ENCODE data around the gene SCUBE2. TPM values are rescaled to one million over a fixed set of nuclear protein-coding genes. Genes with fewer than 3 reads are reported as not detected.

The SCUBE2 gene
- total RNA-seq, 4 donors from 2014 or later = 0.78 to 13.1 (median 5.0) TPM

GRCh38 chr11:9089061-9089460, 2.3 kb downstream of the SCUBE2 start:
- no peaks in the 10 kb centered on the region for H3K36me3 ChIP-seq
- H3K4me3 ChIP-seq = no peak overlapping the region
- 83% methylated on average over 1 of the region's 3 CpGs; no CpG with 5 or more reads in 1 of the 2 donors for WGBS, 2 donors (ENCODE audit: low coverage in 1 of 2)
- H3K9me3 ChIP-seq = no peaks in the 10 kb centered on the region
- peaks cover 0 to 17% (median 7%) of the 10 kb centered on the region in 3 donors for H3K4me1 ChIP-seq
- ATAC-seq = no peak
- TF ChIP-seq EP300 (IDR thresholded peaks at IDR 0.05) = no peak
- no peak for TF ChIP-seq POLR2AphosphoS5 (IDR thresholded peaks at IDR 0.05)
- no peak for TF ChIP-seq CTCF (IDR thresholded peaks at IDR 0.05)
- no peak for TF ChIP-seq POLR2A (IDR thresholded peaks at IDR 0.05)
- H3K27me3 ChIP-seq = peaks cover 32% of the 10 kb centered on the region
- no peak overlapping the region for H3K27ac ChIP-seq

- peaks cover 0 to 3% (median 0%) of the 10 kb centered on the region in 3 donors for H3K4me1 ChIP-seq
- H3K9me3 ChIP-seq = no peaks in the 10 kb centered on the region
- H3K4me3 ChIP-seq = no peak overlapping the region
- no peak overlapping the region for H3K27ac ChIP-seq
- ATAC-seq = no peak
- no peaks in the 10 kb centered on the region for H3K27me3 ChIP-seq
- no peaks in the 10 kb centered on the region for H3K36me3 ChIP-seq
- TF ChIP-seq CTCF (IDR thresholded peaks at IDR 0.05) = no peak
- no peak for TF ChIP-seq POLR2A (IDR thresholded peaks at IDR 0.05)
- TF ChIP-seq EP300 (IDR thresholded peaks at IDR 0.05) = no peak
- TF ChIP-seq POLR2AphosphoS5 (IDR thresholded peaks at IDR 0.05) = no peak
- 93% methylated on average over 4 of the region's 4 CpGs for WGBS, 2 donors (ENCODE audit: low coverage in 1 of 2)
Measured at GRCh38 chr11:9082575-9082974, 8.8 kb downstream of the SCUBE2 start.

- TF ChIP-seq CTCF (IDR thresholded peaks at IDR 0.05) (no peak), POLR2A (IDR thresholded peaks at IDR 0.05) (no peak), POLR2AphosphoS5 (IDR thresholded peaks at IDR 0.05) (no peak), EP300 (IDR thresholded peaks at IDR 0.05) (no peak)
- no peak for ATAC-seq
- no peaks in the 10 kb centered on the region for H3K36me3 ChIP-seq
- 73 to 90% methylated on average over 1 of the region's 1 CpG for WGBS, 2 donors (ENCODE audit: low coverage in 1 of 2)
- no peak overlapping the region for H3K4me3 ChIP-seq
- H3K4me1 ChIP-seq = peaks cover 0 to 17% (median 0%) of the 10 kb centered on the region in 3 donors
- H3K9me3 ChIP-seq = no peaks in the 10 kb centered on the region
- no peak overlapping the region for H3K27ac ChIP-seq
- H3K27me3 ChIP-seq = no peaks in the 10 kb centered on the region
Measured at GRCh38 chr11:9081153-9081552, 10.2 kb downstream of the SCUBE2 start.

GRCh38 chr11:9078113-9079086, 13.0 kb downstream of the SCUBE2 start:
- Histone ChIP-seq H3K9me3 (no peaks in the 10 kb centered on the region), H3K27ac (no peak overlapping the region), H3K4me1 (peaks cover 0 to 22% (median 0%) of the 10 kb centered on the region in 3 donors), H3K27me3 (no peaks in the 10 kb centered on the region), H3K4me3 (no peak overlapping the region), H3K36me3 (no peaks in the 10 kb centered on the region)
- no peak for ATAC-seq
- TF ChIP-seq POLR2A (IDR thresholded peaks at IDR 0.05) (no peak), POLR2AphosphoS5 (IDR thresholded peaks at IDR 0.05) (no peak), EP300 (IDR thresholded peaks at IDR 0.05) (no peak), CTCF (IDR thresholded peaks at IDR 0.05) (no peak)
- WGBS, 2 donors (ENCODE audit: low coverage in 1 of 2) = 67 to 82% methylated on average over 1 to 4 of the region's 5 CpGs
